ENCODE results near the gene EBF3. TPM values are rescaled to one million over a fixed set of nuclear protein-coding genes. Genes with fewer than 3 reads are reported as not detected.

EBF3 gene
- total RNA-seq, 1 donor from 2014 or later, result 33.4 TPM

DNA sequence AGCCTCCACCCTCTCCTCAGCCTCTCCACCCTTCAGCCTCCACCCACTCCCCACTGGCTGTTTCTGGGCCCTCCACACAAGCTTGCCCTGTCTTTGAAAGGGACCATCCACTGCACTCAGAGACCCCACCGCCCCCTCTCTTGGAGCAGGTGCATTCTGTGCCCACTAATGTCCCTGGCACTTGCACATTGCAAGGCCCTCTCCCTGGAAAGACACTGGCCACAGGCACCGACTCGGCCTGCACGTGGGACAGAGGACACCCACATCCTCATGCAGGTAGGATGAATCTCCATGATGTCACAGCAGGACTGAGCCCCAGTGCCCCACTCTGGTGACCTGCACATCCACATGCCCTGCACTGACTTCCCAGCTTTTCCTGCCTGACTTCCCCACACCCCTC is 36.8 kb upstream of the EBF3 start:
- H3K4me1 ChIP-seq (ENCODE audit: control insufficient read depth in 3 of 3, insufficient read depth in 3 of 3, low read length in 3 of 3), result no peaks in the 10 kb centered on the region
- H3K27ac ChIP-seq (ENCODE audit: low read depth, low read length), result no peak overlapping the region
- no peaks in the 10 kb centered on the region for H3K36me3 ChIP-seq (ENCODE audit: control insufficient read depth in 3 of 3, insufficient read depth in 3 of 3, low read length in 3 of 3)
- H3K4me3 ChIP-seq (ENCODE audit: low read length in 3 of 3), result no peak overlapping the region
- H3K27me3 ChIP-seq (ENCODE audit: control insufficient read depth in 3 of 3, insufficient read depth in 3 of 3, low read length in 3 of 3), result peaks cover 0 to 5% (median 3%) of the 10 kb centered on the region in 3 donors
- no peak overlapping the region for H3K9ac ChIP-seq (ENCODE audit: low read depth in 1 of 3, low read length in 3 of 3)
- peaks cover 0 to 3% (median 0%) of the 10 kb centered on the region in 3 donors for H3K9me3 ChIP-seq (ENCODE audit: control insufficient read depth in 3 of 3, low read length in 3 of 3)

DNA sequence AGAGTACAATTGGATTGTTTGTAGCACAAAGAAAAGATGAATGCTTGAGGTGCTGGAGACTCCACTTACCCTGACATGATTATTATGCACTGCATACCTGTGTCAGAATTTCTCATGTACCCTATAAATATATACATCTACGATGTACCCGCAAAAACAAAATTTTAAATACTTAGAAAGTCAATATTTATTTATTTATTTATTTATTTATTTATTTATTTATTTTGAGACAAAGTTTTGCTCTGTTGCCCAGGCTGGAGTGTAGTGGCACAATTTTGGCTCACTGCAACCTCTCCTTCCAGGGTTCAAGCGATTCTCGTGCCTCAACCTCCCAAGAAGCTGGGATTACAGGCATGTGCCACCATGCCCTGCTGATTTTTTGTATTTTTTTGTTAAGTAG is 35.1 kb upstream of the EBF3 start:
- Histone ChIP-seq H3K9me3 (ENCODE audit: control insufficient read depth in 3 of 3, low read length in 3 of 3) (peaks cover 0 to 3% (median 0%) of the 10 kb centered on the region in 3 donors), H3K4me1 (ENCODE audit: control insufficient read depth in 3 of 3, insufficient read depth in 3 of 3, low read length in 3 of 3) (no peaks in the 10 kb centered on the region), H3K27me3 (ENCODE audit: control insufficient read depth in 3 of 3, insufficient read depth in 3 of 3, low read length in 3 of 3) (peaks cover 0 to 5% (median 3%) of the 10 kb centered on the region in 3 donors), H3K9ac (ENCODE audit: low read depth in 1 of 3, low read length in 3 of 3) (no peak overlapping the region), H3K27ac (ENCODE audit: low read depth, low read length) (no peak overlapping the region), H3K4me3 (ENCODE audit: low read length in 3 of 3) (no peak overlapping the region), H3K36me3 (ENCODE audit: control insufficient read depth in 3 of 3, insufficient read depth in 3 of 3, low read length in 3 of 3) (no peaks in the 10 kb centered on the region)

DNA sequence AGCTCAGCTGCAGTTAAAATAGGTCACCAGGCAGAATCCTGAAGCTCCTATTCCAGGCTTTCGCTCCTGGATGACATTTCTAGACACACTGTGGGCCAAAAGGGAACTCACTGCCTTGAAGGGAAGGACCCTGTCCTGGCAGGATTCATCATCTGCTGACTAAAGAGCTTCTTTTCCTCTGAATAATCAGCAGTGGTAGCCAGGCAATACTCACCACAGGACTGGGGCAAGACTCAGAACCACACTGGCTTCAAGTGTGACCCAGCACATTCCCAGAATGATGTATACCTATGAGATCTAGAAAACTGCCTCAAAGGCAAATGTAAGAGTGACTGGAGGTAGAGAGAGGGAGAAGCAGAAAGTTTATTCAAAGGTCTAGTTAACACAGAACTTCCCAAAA is 29.5 kb upstream of the EBF3 start:
- peaks cover 0 to 2% (median 0%) of the 10 kb centered on the region in 3 donors for H3K9me3 ChIP-seq (ENCODE audit: control insufficient read depth in 3 of 3, low read length in 3 of 3)
- H3K4me1 ChIP-seq (ENCODE audit: control insufficient read depth in 3 of 3, insufficient read depth in 3 of 3, low read length in 3 of 3), result peaks cover 0 to 6% (median 0%) of the 10 kb centered on the region in 3 donors
- H3K9ac ChIP-seq (ENCODE audit: low read depth in 1 of 3, low read length in 3 of 3), result no peak overlapping the region
- H3K36me3 ChIP-seq (ENCODE audit: control insufficient read depth in 3 of 3, insufficient read depth in 3 of 3, low read length in 3 of 3), result no peaks in the 10 kb centered on the region
- no peaks in the 10 kb centered on the region for H3K27me3 ChIP-seq (ENCODE audit: control insufficient read depth in 3 of 3, insufficient read depth in 3 of 3, low read length in 3 of 3)
- H3K27ac ChIP-seq (ENCODE audit: low read depth, low read length), result no peak overlapping the region
- no peak overlapping the region for H3K4me3 ChIP-seq (ENCODE audit: low read length in 3 of 3)

DNA sequence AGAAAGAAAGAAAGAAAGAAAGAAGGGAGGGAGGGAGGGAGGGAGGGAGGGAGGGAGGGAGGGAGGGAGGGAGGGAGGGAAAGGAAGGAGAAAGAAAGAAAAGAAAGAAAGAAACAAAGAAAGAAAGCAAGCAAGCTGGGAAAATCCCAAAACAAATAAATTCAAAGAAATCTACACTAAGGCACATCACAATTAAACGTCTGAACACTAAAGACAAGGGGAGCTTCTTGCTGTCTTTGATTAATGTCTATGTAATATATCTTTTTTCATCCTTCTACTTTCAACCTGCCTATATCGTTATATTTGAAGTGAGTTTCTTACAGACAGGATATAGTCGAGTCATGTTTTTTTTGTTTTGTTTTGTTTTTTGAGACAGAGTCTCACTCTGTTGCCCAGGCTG is 28.3 kb upstream of the EBF3 start:
- peaks cover 0 to 2% (median 0%) of the 10 kb centered on the region in 3 donors for H3K9me3 ChIP-seq (ENCODE audit: control insufficient read depth in 3 of 3, low read length in 3 of 3)
- no peak overlapping the region for H3K27ac ChIP-seq (ENCODE audit: low read depth, low read length)
- H3K27me3 ChIP-seq (ENCODE audit: control insufficient read depth in 3 of 3, insufficient read depth in 3 of 3, low read length in 3 of 3), result no peaks in the 10 kb centered on the region
- peaks cover 0 to 6% (median 0%) of the 10 kb centered on the region in 3 donors for H3K4me1 ChIP-seq (ENCODE audit: control insufficient read depth in 3 of 3, insufficient read depth in 3 of 3, low read length in 3 of 3)
- no peak overlapping the region for H3K4me3 ChIP-seq (ENCODE audit: low read length in 3 of 3)
- H3K9ac ChIP-seq (ENCODE audit: low read depth in 1 of 3, low read length in 3 of 3), result no peak overlapping the region
- no peaks in the 10 kb centered on the region for H3K36me3 ChIP-seq (ENCODE audit: control insufficient read depth in 3 of 3, insufficient read depth in 3 of 3, low read length in 3 of 3)

DNA sequence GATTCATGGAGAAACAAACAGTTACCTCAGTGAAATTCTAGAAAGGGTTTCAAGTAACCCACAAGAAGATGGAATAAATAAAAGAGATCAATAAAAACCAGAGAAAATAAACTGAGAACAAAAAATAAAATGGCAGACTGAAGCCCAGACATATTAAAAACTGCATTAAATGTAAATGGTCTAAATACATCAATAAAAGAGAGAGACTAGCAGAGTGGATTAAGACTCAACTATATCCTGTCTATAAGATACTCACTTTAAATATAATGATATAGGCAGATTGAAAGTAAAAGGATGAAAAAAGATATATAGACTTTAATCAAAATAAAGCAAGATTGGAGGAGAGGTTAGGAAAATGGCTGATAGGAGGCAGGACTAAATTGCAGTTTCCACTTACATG is 18.8 kb upstream of the EBF3 start:
- Histone ChIP-seq H3K4me1 (ENCODE audit: control insufficient read depth in 3 of 3, insufficient read depth in 3 of 3, low read length in 3 of 3) (no peaks in the 10 kb centered on the region), H3K27ac (ENCODE audit: low read depth, low read length) (no peak overlapping the region), H3K9me3 (ENCODE audit: control insufficient read depth in 3 of 3, low read length in 3 of 3) (peaks cover 3 to 14% (median 7%) of the 10 kb centered on the region in 3 donors), H3K4me3 (ENCODE audit: low read length in 3 of 3) (no peak overlapping the region), H3K9ac (ENCODE audit: low read depth in 1 of 3, low read length in 3 of 3) (no peak overlapping the region), H3K36me3 (ENCODE audit: control insufficient read depth in 3 of 3, insufficient read depth in 3 of 3, low read length in 3 of 3) (no peaks in the 10 kb centered on the region), H3K27me3 (ENCODE audit: control insufficient read depth in 3 of 3, insufficient read depth in 3 of 3, low read length in 3 of 3) (no peaks in the 10 kb centered on the region)

DNA sequence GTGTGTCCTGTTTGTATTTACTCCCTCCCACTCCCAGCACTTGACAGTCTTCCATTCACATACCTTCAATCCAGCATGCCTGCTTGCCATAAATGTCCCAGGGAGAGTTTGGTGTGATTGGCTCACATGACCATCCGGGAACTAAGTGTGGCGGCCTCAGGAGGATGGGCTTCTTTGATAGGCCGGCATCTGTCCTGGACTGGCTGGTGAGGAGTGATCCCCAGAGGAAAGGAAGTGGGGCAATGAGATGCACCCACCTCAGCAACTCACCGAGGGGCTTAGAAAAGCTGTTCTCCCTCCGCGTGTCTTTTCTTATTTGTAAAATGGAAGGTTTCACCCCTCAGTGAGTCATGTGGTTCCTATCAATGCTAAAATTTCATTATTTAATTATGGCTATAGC is 14.9 kb upstream of the EBF3 start:
- Histone ChIP-seq H3K4me3 (ENCODE audit: low read length in 3 of 3) (no peak overlapping the region), H3K27me3 (ENCODE audit: control insufficient read depth in 3 of 3, insufficient read depth in 3 of 3, low read length in 3 of 3) (peaks cover 0 to 7% (median 0%) of the 10 kb centered on the region in 3 donors), H3K9me3 (ENCODE audit: control insufficient read depth in 3 of 3, low read length in 3 of 3) (peaks cover 5 to 11% (median 9%) of the 10 kb centered on the region in 3 donors), H3K36me3 (ENCODE audit: control insufficient read depth in 3 of 3, insufficient read depth in 3 of 3, low read length in 3 of 3) (no peaks in the 10 kb centered on the region), H3K9ac (ENCODE audit: low read depth in 1 of 3, low read length in 3 of 3) (no peak overlapping the region), H3K4me1 (ENCODE audit: control insufficient read depth in 3 of 3, insufficient read depth in 3 of 3, low read length in 3 of 3) (no peaks in the 10 kb centered on the region), H3K27ac (ENCODE audit: low read depth, low read length) (no peak overlapping the region)

DNA sequence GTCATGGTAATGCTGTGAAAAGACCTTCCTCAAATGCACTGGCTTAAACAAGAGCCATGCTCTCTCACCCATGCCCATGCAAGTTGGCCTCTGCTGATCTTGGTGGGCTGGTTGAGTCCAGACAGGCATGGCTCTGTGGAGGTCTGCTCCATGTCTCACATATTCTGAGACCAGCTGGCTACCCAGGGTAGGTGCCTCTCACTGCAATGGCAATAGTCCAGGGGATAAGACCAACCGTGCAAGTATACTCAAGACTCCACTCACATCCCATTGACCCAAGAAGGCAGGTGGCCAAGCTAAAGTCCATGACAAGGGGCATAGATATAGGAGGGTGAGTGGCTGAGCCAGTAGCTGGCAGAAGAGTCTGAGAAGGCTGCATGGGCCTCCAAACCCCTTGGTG is 14.2 kb upstream of the EBF3 start:
- no peaks in the 10 kb centered on the region for H3K4me1 ChIP-seq (ENCODE audit: control insufficient read depth in 3 of 3, insufficient read depth in 3 of 3, low read length in 3 of 3)
- H3K36me3 ChIP-seq (ENCODE audit: control insufficient read depth in 3 of 3, insufficient read depth in 3 of 3, low read length in 3 of 3), result no peaks in the 10 kb centered on the region
- H3K9me3 ChIP-seq (ENCODE audit: control insufficient read depth in 3 of 3, low read length in 3 of 3), result peaks cover 2 to 7% (median 6%) of the 10 kb centered on the region in 3 donors
- H3K4me3 ChIP-seq (ENCODE audit: low read length in 3 of 3), result no peak overlapping the region
- H3K9ac ChIP-seq (ENCODE audit: low read depth in 1 of 3, low read length in 3 of 3), result no peak overlapping the region
- peaks cover 0 to 8% (median under 1%) of the 10 kb centered on the region in 3 donors for H3K27me3 ChIP-seq (ENCODE audit: control insufficient read depth in 3 of 3, insufficient read depth in 3 of 3, low read length in 3 of 3)
- no peak overlapping the region for H3K27ac ChIP-seq (ENCODE audit: low read depth, low read length)

DNA sequence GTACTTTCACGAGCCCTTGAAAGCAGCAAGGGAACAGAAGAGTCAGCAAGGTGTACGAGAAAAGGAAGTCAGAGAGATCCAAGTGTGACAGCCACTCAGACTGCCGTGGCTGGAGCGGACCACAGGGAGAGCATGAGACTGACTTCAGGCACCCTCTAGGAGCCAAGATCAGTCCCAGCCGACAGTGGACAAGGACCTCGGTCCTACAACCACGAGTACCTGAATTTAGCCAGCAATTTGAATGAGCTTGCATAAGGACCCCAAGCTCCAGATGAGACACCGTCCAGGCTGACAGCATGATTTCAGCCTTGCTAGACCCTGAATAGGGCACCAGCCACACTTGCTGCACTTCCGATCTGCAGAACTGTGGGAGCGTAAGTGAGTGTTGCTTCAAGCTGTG is 13.7 kb upstream of the EBF3 start:
- H3K27ac ChIP-seq (ENCODE audit: low read depth, low read length), result no peak overlapping the region
- peaks cover 0 to 13% (median 3%) of the 10 kb centered on the region in 3 donors for H3K27me3 ChIP-seq (ENCODE audit: control insufficient read depth in 3 of 3, insufficient read depth in 3 of 3, low read length in 3 of 3)
- H3K9me3 ChIP-seq (ENCODE audit: control insufficient read depth in 3 of 3, low read length in 3 of 3), result peaks cover 2 to 3% (median 2%) of the 10 kb centered on the region in 3 donors
- H3K9ac ChIP-seq (ENCODE audit: low read depth in 1 of 3, low read length in 3 of 3), result no peak overlapping the region
- no peak overlapping the region for H3K4me3 ChIP-seq (ENCODE audit: low read length in 3 of 3)
- H3K36me3 ChIP-seq (ENCODE audit: control insufficient read depth in 3 of 3, insufficient read depth in 3 of 3, low read length in 3 of 3), result no peaks in the 10 kb centered on the region
- H3K4me1 ChIP-seq (ENCODE audit: control insufficient read depth in 3 of 3, insufficient read depth in 3 of 3, low read length in 3 of 3), result no peaks in the 10 kb centered on the region

DNA sequence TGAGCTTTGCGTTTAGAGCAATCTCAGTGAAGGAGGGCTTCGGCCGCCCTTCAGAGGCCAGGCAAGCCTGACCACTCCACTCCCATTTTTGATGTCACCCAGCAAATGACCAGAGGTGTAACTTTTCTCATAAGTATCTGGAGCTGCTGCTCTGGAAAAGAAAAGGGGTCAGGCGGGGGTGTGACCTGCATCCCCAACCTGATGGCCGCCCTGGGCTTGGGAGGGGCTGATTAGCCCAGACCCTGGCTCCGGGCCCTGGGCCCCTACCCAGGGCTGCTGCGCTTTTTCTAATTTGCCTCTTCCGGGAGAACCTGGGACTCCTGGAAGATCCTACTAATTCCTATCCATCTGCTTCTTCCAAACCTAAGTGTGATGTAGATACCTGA is 9.6 kb upstream of the EBF3 start:
- peaks cover 17 to 39% (median 23%) of the 10 kb centered on the region in 3 donors for H3K27me3 ChIP-seq (ENCODE audit: control insufficient read depth in 3 of 3, insufficient read depth in 3 of 3, low read length in 3 of 3)
- H3K36me3 ChIP-seq (ENCODE audit: control insufficient read depth in 3 of 3, insufficient read depth in 3 of 3, low read length in 3 of 3), result no peaks in the 10 kb centered on the region
- no peak overlapping the region for H3K4me3 ChIP-seq (ENCODE audit: low read length in 3 of 3)
- peaks cover 0 to 3% (median 2%) of the 10 kb centered on the region in 3 donors for H3K9me3 ChIP-seq (ENCODE audit: control insufficient read depth in 3 of 3, low read length in 3 of 3)
- peaks cover 13 to 15% (median 13%) of the 10 kb centered on the region in 3 donors for H3K4me1 ChIP-seq (ENCODE audit: control insufficient read depth in 3 of 3, insufficient read depth in 3 of 3, low read length in 3 of 3)
- no peak overlapping the region for H3K9ac ChIP-seq (ENCODE audit: low read depth in 1 of 3, low read length in 3 of 3)
- H3K27ac ChIP-seq (ENCODE audit: low read depth, low read length), result no peak overlapping the region

DNA sequence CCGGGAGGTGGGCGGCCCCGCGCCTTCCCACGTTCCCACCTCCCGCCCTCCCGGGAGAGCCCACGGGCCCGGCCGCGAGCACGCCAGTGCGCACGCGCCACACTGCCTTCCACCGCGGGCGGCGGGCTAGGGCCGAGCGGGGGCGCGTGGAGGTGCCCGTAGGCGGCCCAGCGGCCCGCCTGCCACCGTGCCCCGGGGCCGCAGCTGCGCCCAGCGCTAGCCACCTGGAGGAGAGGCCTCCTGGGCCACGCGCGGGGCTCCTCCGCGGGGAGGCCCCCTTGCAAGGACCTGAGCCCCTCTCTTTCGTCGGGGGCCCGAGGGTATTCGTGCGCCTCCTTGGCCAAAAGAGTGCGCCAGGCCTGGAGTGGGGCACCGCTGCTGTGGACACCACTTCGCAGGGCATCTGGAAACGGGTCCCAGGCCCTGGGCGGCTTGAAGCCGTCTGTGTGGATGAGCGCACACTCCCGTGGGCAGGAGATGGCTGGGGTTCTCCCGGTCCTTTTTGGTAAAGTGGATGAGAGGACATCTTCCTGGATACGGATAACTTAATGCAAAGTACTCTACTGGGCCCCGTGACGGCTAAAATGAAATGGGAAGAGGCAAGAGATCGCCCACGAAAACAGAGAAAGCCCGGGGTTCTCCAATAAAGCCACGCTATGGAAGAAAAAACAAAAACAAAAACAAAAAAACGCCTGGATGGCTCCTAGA is 9.0 kb upstream of the EBF3 start:
- Histone ChIP-seq H3K27ac (ENCODE audit: low read depth, low read length) (no peak overlapping the region), H3K27me3 (ENCODE audit: control insufficient read depth in 3 of 3, insufficient read depth in 3 of 3, low read length in 3 of 3) (peaks cover 17 to 44% (median 27%) of the 10 kb centered on the region in 3 donors), H3K9ac (ENCODE audit: low read depth in 1 of 3, low read length in 3 of 3) (no peak overlapping the region), H3K4me1 (ENCODE audit: control insufficient read depth in 3 of 3, insufficient read depth in 3 of 3, low read length in 3 of 3) (peaks cover 13 to 15% (median 13%) of the 10 kb centered on the region in 3 donors), H3K4me3 (ENCODE audit: low read length in 3 of 3) (no peak overlapping the region), H3K9me3 (ENCODE audit: control insufficient read depth in 3 of 3, low read length in 3 of 3) (peaks cover 0 to 3% (median 2%) of the 10 kb centered on the region in 3 donors), H3K36me3 (ENCODE audit: control insufficient read depth in 3 of 3, insufficient read depth in 3 of 3, low read length in 3 of 3) (no peaks in the 10 kb centered on the region)
